K562 (cell line): ENCODE results near the gene HNRNPU. TPM values are rescaled to one million over a fixed set of nuclear protein-coding genes. Genes with fewer than 3 reads are reported as not detected.

ENCODE experiments used
- ATAC-seq: fragments of 200-7000 bp; cut with Tn5 transposase; 3 replicates; pipeline ENCODE4 v1.9.1; 2020; ENCODE audit warnings: moderate library complexity
- BruUV-seq: library from RNA; stranded (reverse); fragments of 400-500 nt; replicated peaks from 2 replicates; lab custom pipeline; 2021; lab: Mats Ljungman, UMichigan
- CTCF ChIA-PET: fragments of 300-600 bp; formaldehyde crosslinking; extraction: SDS; loops from one replicate; lab custom pipeline; 2021; ENCODE audit warnings: low intra/inter-chr PET ratio; lab: Yijun Ruan, JAX
- POLR2A ChIA-PET: fragments of 300-600, 350-650 bp; sonication (Branson Sonifier 250); formaldehyde crosslinking; extraction: SDS; loops from one replicate; lab custom pipeline; 2021; ENCODE audit warnings: antibody characterized with exemption, inconsistent platforms; lab: Yijun Ruan, JAX
- DNase-seq, 4 experiments: peaks; one replicate each; pipeline versions ENCODE4 v3.0.0 to v3.0.0-alpha.2; 2011 to 2018; ENCODE audit warnings: low spot score in 3 of 4, mixed read lengths in 3 of 4; ENCODE audit errors: extremely low read depth in 1 of 4
- FAIRE-seq: peaks from 2 replicates; lab custom pipeline; 2011; peaks lifted over from hg19 to GRCh38; lab: Jason Lieb, UNC
- H2AFZ ChIP-seq: 2 replicates; pipeline ENCODE4 v1.6.0; 2011; ENCODE audit warnings: low read depth, low read length, control low read depth, inconsistent platforms
- H3K27ac ChIP-seq: fragments of 200-600 bp; 3 replicates; pipeline ENCODE4 v1.8.0; 2011; ENCODE audit warnings: low read depth, mild to moderate bottlenecking, control low read depth, inconsistent platforms, low read length, moderate library complexity, mixed read lengths; ENCODE audit errors: extremely low read depth
- H3K27me3 ChIP-seq, 2 experiments: fragments of 300-600 bp in 1 of 2; 2 replicates in 1 of 2; 3 replicates in 1 of 2; pipeline versions ENCODE4 v1.6.0 to v1.8.0; 2011; ENCODE audit warnings: inconsistent platforms in 2 of 2, low read length in 2 of 2, mild to moderate bottlenecking in 1 of 2, mixed read lengths in 1 of 2, moderate library complexity in 1 of 2; ENCODE audit not compliant: control insufficient read depth in 2 of 2, insufficient read depth in 2 of 2
- H3K36me3 ChIP-seq: fragments of 300-600 bp; 3 replicates; pipeline ENCODE4 v1.8.0; 2011; ENCODE audit warnings: mild to moderate bottlenecking, low read length, inconsistent platforms; ENCODE audit not compliant: control insufficient read depth, insufficient read depth
- H3K4me1 ChIP-seq, 2 experiments: fragments of 200-600 bp in 1 of 2; replicated peaks in 1 of 2; 2 replicates in 1 of 2; 3 replicates in 1 of 2; pipeline versions ENCODE4 v1.5.1 to v1.8.0; 2011; ENCODE audit warnings: inconsistent platforms in 2 of 2, low read length in 2 of 2, mild to moderate bottlenecking in 1 of 2, mixed read lengths in 1 of 2, moderate library complexity in 1 of 2; ENCODE audit not compliant: control insufficient read depth in 2 of 2, insufficient read depth in 2 of 2
- H3K4me2 ChIP-seq: 2 replicates; pipeline ENCODE4 v1.6.1; 2011; ENCODE audit warnings: low read length, control low read depth, inconsistent platforms, mixed read lengths; ENCODE audit not compliant: insufficient read depth
- H3K4me3 ChIP-seq: fragments of 200-600 bp; sonication (generic), shearing (Covaris generic); 2 replicates; pipeline ENCODE4 v1.5.1; 2016; ENCODE audit warnings: control low read depth, inconsistent platforms
- H3K79me2 ChIP-seq: fragments of 200-600 bp; 3 replicates; pipeline ENCODE4 v1.8.0; 2011; ENCODE audit warnings: low read length, inconsistent platforms; ENCODE audit not compliant: control insufficient read depth, insufficient read depth
- H3K9ac ChIP-seq, 2 experiments: 2 replicates each; pipeline versions ENCODE4 v1.6.0 to v1.6.1; 2011; ENCODE audit warnings: low read depth in 2 of 2, low read length in 2 of 2, control low read depth in 1 of 2, inconsistent platforms in 1 of 2, mild to moderate bottlenecking in 1 of 2, mixed read lengths in 1 of 2; ENCODE audit not compliant: insufficient read depth in 1 of 2
- H3K9me1 ChIP-seq: one replicate; pipeline ENCODE4 v1.6.0; 2011; ENCODE audit warnings: inconsistent platforms, mild to moderate bottlenecking, low read length, moderate library complexity; ENCODE audit not compliant: control insufficient read depth, insufficient read depth
- H3K9me3 ChIP-seq: replicated peaks from 2 replicates; pipeline ENCODE4 v1.5.1; 2011; ENCODE audit warnings: low read depth, low read length, inconsistent platforms; ENCODE audit not compliant: control insufficient read depth, insufficient read depth
- H4K20me1 ChIP-seq: replicated peaks from 2 replicates; pipeline ENCODE4 v1.6.1; 2011; ENCODE audit warnings: low read length, inconsistent platforms, mixed read lengths; ENCODE audit not compliant: control insufficient read depth, insufficient read depth
- POLR2A ChIP-seq: fragments of 450-650 bp; conservative IDR thresholded peaks from 2 replicates; pipeline ENCODE4 v1.6.1; 2016
- POLR2AphosphoS2 ChIP-seq: IDR thresholded peaks from 2 replicates; pipeline ENCODE4 v1.6.1; 2012; ENCODE audit warnings: low read length, improper control_type of control experiment
- POLR2AphosphoS5 ChIP-seq: IDR thresholded peaks from 2 replicates; pipeline ENCODE4 v1.6.1; 2011; ENCODE audit warnings: mild to moderate bottlenecking, low read depth, low read length, moderate library complexity; ENCODE audit not compliant: control insufficient read depth, insufficient read depth
- ZKSCAN3 ChIP-seq: fragments of 250-450 bp; sonication (Bioruptor Pico); IDR thresholded peaks from 2 replicates; pipeline ENCODE4 v1.4.0; 2020
- ZNF695 ChIP-seq: fragments of 450-650 bp; formaldehyde crosslinking; IDR thresholded peaks from 2 replicates; pipeline ENCODE4 v1.4.0; 2020; ENCODE audit warnings: mild to moderate bottlenecking, moderate library complexity
- WGBS: fragments of 100-300 bp; shearing (Covaris generic); methylation state at CpG from one replicate; pipeline ENCODE4 v1.1.6; 2016; ENCODE audit warnings: low coverage, mixed read lengths; ENCODE audit not compliant: insufficient coverage; ENCODE audit errors: missing lambda C conversion rate; 5-methylcytosine and 5-hydroxymethylcytosine counted together
- in situ Hi-C: fragments of 300-500 bp; cut with MboI; formaldehyde crosslinking; loops from 4 replicates; pipeline ENCODE4 v1.15.0; 2018; ENCODE audit warnings: inconsistent platforms, mixed read lengths
- intact Hi-C: fragments of 100-400 bp; cut with micrococcal nuclease; formaldehyde crosslinking; loops from 2 replicates; pipeline ENCODE4 v1.14.2; 2022
- polyA plus RNA-seq, 8 experiments: library from polyadenylated mRNA; depleted of rRNA in 4 of 8; stranded (reverse) in 5 of 8; unstranded in 3 of 8; fragments of >200 nt; fragmentation: Nextera tagmentation in 2 of 8; fragmentation: Illumina TruSeq in 1 of 8; extraction: Ambion mirVana in 2 of 8; extraction: Trizol in 1 of 8; gene quantifications; 2 replicates each; pipeline versions ENCODE4 v1.2.1 to v1.2.3, GENCODE V29; 2011 to 2014; ENCODE audit warnings: inconsistent platforms in 1 of 8, missing spikeins in 1 of 8
- total RNA-seq, 7 experiments: library from RNA; depleted of rRNA in 6 of 7; stranded (reverse); fragments of >200 nt in 6 of 7; fragmentation: Illumina TruSeq in 2 of 7; extraction: Trizol in 2 of 7; gene quantifications; 2 replicates each; pipeline versions ENCODE4 v1.2.1 to v1.2.3, GENCODE V29; 2011 to 2021; ENCODE audit warnings: low replicate concordance in 1 of 7

The HNRNPU gene
- total and polyA plus RNA-seq, 9 of the 15 experiments (the other 6 are each of a cell fraction or from before 2014, with no cell fraction given), result 159 to 777 (median 577) TPM

DNA sequence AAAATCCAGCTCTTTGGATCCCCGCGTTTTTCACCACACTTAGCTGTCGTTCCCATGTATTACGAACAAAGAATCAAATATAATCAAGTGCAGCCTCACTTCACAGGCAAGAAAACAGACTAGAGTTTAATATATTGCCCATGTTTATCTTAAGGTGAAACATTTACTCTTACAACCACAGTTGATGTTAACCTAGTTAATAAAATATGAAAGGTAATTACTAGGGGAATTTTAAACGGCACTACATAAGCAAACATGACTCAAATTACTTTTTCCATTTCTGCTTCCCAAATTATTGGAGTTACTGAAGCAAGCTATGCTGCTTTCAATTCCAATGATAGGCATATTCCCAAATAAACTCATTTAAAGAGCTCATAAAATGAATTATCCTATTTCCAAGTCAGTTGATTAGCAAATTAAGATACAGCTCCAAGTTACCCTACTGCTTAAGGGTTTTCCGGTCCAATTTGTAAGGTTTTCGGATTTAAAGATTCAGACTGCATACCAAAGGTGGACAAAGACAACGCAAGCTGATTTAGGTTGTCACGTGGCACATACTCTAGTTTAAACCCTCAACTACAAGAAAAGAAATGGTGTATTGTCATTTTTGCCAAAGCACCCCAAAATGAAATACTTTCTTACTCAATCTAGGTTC is 22.9 kb downstream of the HNRNPU start:
- in situ Hi-C loops (no loop called here), intact Hi-C loops (no loop called here)
- H3K4me1 ChIP-seq, result peaks cover 0 to 18% of the 10 kb centered on the region in 2 experiments; a peak in 2 of 5 replicates
- 75% methylated on average over 9 of the region's 9 CpGs for WGBS
- no peak overlapping the region for H3K4me2 ChIP-seq
- peaks cover 96% of the 10 kb centered on the region for H3K36me3 ChIP-seq
- H4K20me1 ChIP-seq, result peaks cover 17% of the 10 kb centered on the region
- POLR2A ChIA-PET, result interaction anchor here (0.5 to 22.4 kb wide), 6 partner anchors 14 to 190 kb away, joined by 3 to 485 read pairs (median 3); partner anchors contain the start of gene HNRNPU
- DNase-seq (no peak), FAIRE-seq (no peak), ATAC-seq (no peak)
- H3K4me3 ChIP-seq, result no peak overlapping the region
- no peaks in the 10 kb centered on the region for H3K9me1 ChIP-seq
- H3K79me2 ChIP-seq, result peaks cover 74% of the 10 kb centered on the region
- H3K27me3 ChIP-seq, result no peaks in the 10 kb centered on the region
- peak overlapping the region; percentile 16; the same call in 1 of the 3 replicates for H3K27ac ChIP-seq
- no TSS peak for BruUV-seq
- no peak overlapping the region for H2AFZ ChIP-seq
- no peaks in the 10 kb centered on the region for H3K9me3 ChIP-seq
- TF ChIP-seq POLR2A, result peak; percentile 26; the same call in 1 of the 2 replicates
- no peak for TF ChIP-seq ZKSCAN3 (CRISPR knock-in tag)
- TF ChIP-seq POLR2AphosphoS2, result peak; percentile 65; the same call in 1 of the 2 replicates
- TF ChIP-seq POLR2AphosphoS5, result peak; percentile 26; the same call in 1 of the 2 replicates
- no peak for TF ChIP-seq ZNF695 (CRISPR knock-in tag)
- CTCF ChIA-PET, result no interaction called here
- no peak overlapping the region for H3K9ac ChIP-seq
